ENCODE data around the gene ANKLE2. TPM values are rescaled to one million over a fixed set of nuclear protein-coding genes. Genes with fewer than 3 reads are reported as not detected.

The ANKLE2 gene
- total and polyA plus RNA-seq, 10 donors = 25.7 to 86.5 (median 76.2) TPM

GRCh38 chr12:132687211-132688164 is 74.1 kb downstream of the ANKLE2 start, which contains the start of the genes POLE and PXMP2:
POLE (minus strand) TSS chr12:132687342; CDS start chr12:132687315, 27 bp downstream.
PXMP2 (plus strand) TSS chr12:132687587; CDS start chr12:132687671, 84 bp downstream.
- H3K36me3 ChIP-seq = peaks cover 0 to 16% (median 0%) of the 10 kb centered on the region in 6 donors
- H3K27me3 ChIP-seq (replicated peaks in 1 of 7) = no peaks in the 10 kb centered on the region
- intact Hi-C loops (cut with DNase I; ENCODE audit: low total_unique reads) = no loop called here
- peaks cover 7 to 31% (median 18%) of the 10 kb centered on the region in 6 donors for H3K4me1 ChIP-seq
- peak within 1 kb of the TSS; percentile 63 to 96 (median 84) for H3K4me3 ChIP-seq
- DNase-seq = peak; percentile 98
- TF ChIP-seq, protein P1, sequence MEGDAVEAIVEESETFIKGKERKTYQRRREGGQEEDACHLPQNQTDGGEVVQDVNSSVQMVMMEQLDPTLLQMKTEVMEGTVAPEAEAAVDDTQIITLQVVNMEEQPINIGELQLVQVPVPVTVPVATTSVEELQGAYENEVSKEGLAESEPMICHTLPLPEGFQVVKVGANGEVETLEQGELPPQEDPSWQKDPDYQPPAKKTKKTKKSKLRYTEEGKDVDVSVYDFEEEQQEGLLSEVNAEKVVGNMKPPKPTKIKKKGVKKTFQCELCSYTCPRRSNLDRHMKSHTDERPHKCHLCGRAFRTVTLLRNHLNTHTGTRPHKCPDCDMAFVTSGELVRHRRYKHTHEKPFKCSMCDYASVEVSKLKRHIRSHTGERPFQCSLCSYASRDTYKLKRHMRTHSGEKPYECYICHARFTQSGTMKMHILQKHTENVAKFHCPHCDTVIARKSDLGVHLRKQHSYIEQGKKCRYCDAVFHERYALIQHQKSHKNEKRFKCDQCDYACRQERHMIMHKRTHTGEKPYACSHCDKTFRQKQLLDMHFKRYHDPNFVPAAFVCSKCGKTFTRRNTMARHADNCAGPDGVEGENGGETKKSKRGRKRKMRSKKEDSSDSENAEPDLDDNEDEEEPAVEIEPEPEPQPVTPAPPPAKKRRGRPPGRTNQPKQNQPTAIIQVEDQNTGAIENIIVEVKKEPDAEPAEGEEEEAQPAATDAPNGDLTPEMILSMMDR (IDR thresholded peaks at IDR 0.05 in 8 of 11, conservative IDR thresholded peaks at IDR 0.05 in 3 of 11) = peak in 5 of 11 experiments; percentile 19 to 45 (median 30)
- TF ChIP-seq POLR2AphosphoS5 (IDR thresholded peaks at IDR 0.05) (peak; percentile 80 to 89 (median 86)), POLR2A (IDR thresholded peaks at IDR 0.05) (peak in 1 of 3 donors; percentile 5)
- WGBS, 5 donors = 0 to 1% (median 1%) methylated on average over 40 to 134 of the region's 134 CpGs
- H3K9me3 ChIP-seq = no peaks in the 10 kb centered on the region
- peak within 1 kb of the TSS in 7 of 8 donors; percentile 36 to 83 (median 78) for H3K27ac ChIP-seq

GRCh38 chr12:132686825-132687210 is 74.8 kb downstream of the ANKLE2 start:
- Histone ChIP-seq H3K36me3 (peaks cover 0 to 16% (median 0%) of the 10 kb centered on the region in 6 donors), H3K4me3 (peak overlapping the region; percentile 63 to 96 (median 84)), H3K27me3 (replicated peaks in 1 of 7) (no peaks in the 10 kb centered on the region), H3K9me3 (no peaks in the 10 kb centered on the region), H3K4me1 (peaks cover 7 to 31% (median 18%) of the 10 kb centered on the region in 6 donors), H3K27ac (peak overlapping the region in 7 of 8 donors; percentile 36 to 83 (median 78))
- intact Hi-C loops (cut with DNase I; ENCODE audit: low total_unique reads) = no loop called here
- 0 to 1% (median 0%) methylated on average over 8 to 55 of the region's 55 CpGs; no CpG with 5 or more reads in 1 of the 5 donors for WGBS, 5 donors
- no peak for TF ChIP-seq POLR2AphosphoS5 (IDR thresholded peaks at IDR 0.05)
- TF ChIP-seq POLR2A (IDR thresholded peaks at IDR 0.05) = no peak
- TF ChIP-seq, protein P1 (IDR thresholded peaks at IDR 0.05 in 8 of 11, conservative IDR thresholded peaks at IDR 0.05 in 3 of 11) = no peak
- no peak for DNase-seq

GRCh38 chr12:132685400-132685799 is 76.2 kb downstream of the ANKLE2 start:
- TF ChIP-seq, protein P1 (IDR thresholded peaks at IDR 0.05 in 8 of 11, conservative IDR thresholded peaks at IDR 0.05 in 3 of 11) = no peak
- no peak for TF ChIP-seq POLR2AphosphoS5 (IDR thresholded peaks at IDR 0.05)
- TF ChIP-seq POLR2A (IDR thresholded peaks at IDR 0.05) = no peak
- Histone ChIP-seq H3K4me3 (peak overlapping the region in 2 of 8 donors; percentile 96), H3K36me3 (peaks cover 0 to 4% (median 0%) of the 10 kb centered on the region in 6 donors), H3K27ac (no peak overlapping the region), H3K4me1 (peaks cover 7 to 31% (median 18%) of the 10 kb centered on the region in 6 donors), H3K9me3 (no peaks in the 10 kb centered on the region), H3K27me3 (replicated peaks in 1 of 7) (no peaks in the 10 kb centered on the region)
- DNase-seq = no peak
- intact Hi-C loops (cut with DNase I; ENCODE audit: low total_unique reads) = no loop called here
- 62 to 77% (median 69%) methylated on average over 5 of the region's 5 CpGs for WGBS, 5 donors

Measured in spleen (tissue), 11 donors.